Upper lobe of left lung (tissue), 4 donors: ENCODE data around the gene ARL14.

ENCODE experiments used
- EP300 ChIP-seq, 4 donors: sonication (generic); formaldehyde crosslinking; IDR thresholded peaks; one replicate each; pipeline ENCODE4 v1.5.1; 2017; ENCODE audit warnings: antibody characterized with exemption in 4 of 4, control low read depth in 2 of 4
- POLR2A ChIP-seq, 4 donors: fragments of 450-650 bp; IDR thresholded peaks; one replicate each; pipeline ENCODE4 v1.5.1; 2016 to 2017; ENCODE audit warnings: antibody characterized with exemption in 4 of 4, mild to moderate bottlenecking in 2 of 4
- POLR2AphosphoS5 ChIP-seq, 2 donors: sonication (generic); formaldehyde crosslinking; IDR thresholded peaks; one replicate each; pipeline ENCODE4 v1.5.1; 2017; ENCODE audit warnings: antibody characterized with exemption in 2 of 2
- TF ChIP-seq, protein P1 (sequence below), 6 experiments: fragments of 450-650 bp in 4 of 6; fragments of 200-600 bp in 2 of 6; sonication (generic) in 2 of 6; IDR thresholded peaks; one replicate each; pipeline ENCODE4 v1.5.1; 2016 to 2019; ENCODE audit warnings: antibody characterized with exemption in 6 of 6

- TF ChIP-seq, protein P1, sequence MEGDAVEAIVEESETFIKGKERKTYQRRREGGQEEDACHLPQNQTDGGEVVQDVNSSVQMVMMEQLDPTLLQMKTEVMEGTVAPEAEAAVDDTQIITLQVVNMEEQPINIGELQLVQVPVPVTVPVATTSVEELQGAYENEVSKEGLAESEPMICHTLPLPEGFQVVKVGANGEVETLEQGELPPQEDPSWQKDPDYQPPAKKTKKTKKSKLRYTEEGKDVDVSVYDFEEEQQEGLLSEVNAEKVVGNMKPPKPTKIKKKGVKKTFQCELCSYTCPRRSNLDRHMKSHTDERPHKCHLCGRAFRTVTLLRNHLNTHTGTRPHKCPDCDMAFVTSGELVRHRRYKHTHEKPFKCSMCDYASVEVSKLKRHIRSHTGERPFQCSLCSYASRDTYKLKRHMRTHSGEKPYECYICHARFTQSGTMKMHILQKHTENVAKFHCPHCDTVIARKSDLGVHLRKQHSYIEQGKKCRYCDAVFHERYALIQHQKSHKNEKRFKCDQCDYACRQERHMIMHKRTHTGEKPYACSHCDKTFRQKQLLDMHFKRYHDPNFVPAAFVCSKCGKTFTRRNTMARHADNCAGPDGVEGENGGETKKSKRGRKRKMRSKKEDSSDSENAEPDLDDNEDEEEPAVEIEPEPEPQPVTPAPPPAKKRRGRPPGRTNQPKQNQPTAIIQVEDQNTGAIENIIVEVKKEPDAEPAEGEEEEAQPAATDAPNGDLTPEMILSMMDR (IDR thresholded peaks at IDR 0.05): no peak
- no peak for TF ChIP-seq POLR2A (IDR thresholded peaks at IDR 0.05)
- TF ChIP-seq POLR2AphosphoS5 (IDR thresholded peaks at IDR 0.05): no peak
- no peak for TF ChIP-seq EP300 (IDR thresholded peaks at IDR 0.05)
These were observed 14.2 kb downstream of the ARL14 start for GRCh38 chr3:160691151-160691550.
